Esophagus muscularis mucosa (tissue), 3 donors: ENCODE data around the gene TGM3.

ENCODE experiments used
- CTCF ChIP-seq, 3 experiments: fragments of 200-600 bp in 2 of 3; fragments of 450-650 bp in 1 of 3; sonication (generic) in 2 of 3; IDR thresholded peaks; one replicate each; pipeline ENCODE4 v1.5.1; 2017 to 2019; ENCODE audit warnings: antibody characterized with exemption in 3 of 3, mild to moderate bottlenecking in 2 of 3, moderate library complexity in 1 of 3
- EP300 ChIP-seq: sonication (generic); formaldehyde crosslinking; IDR thresholded peaks from one replicate; pipeline ENCODE4 v1.6.1; 2017; ENCODE audit warnings: antibody characterized with exemption

- TF ChIP-seq CTCF (IDR thresholded peaks at IDR 0.05) (no peak), EP300 (no peak)
These were observed 6.7 kb downstream of the TGM3 start for GRCh38 chr20:2302384-2303060.
